Endothelial cell of umbilical vein (primary cell): Measurements from ENCODE around the gene CDH23. TPM values are rescaled to one million over a fixed set of nuclear protein-coding genes. Genes with fewer than 3 reads are reported as not detected.

Experiments
- BruUV-seq: library from RNA; stranded (reverse); fragments of 400-500 nt; replicated peaks from 2 replicates; lab custom pipeline; 2021; lab: Mats Ljungman, UMichigan
- CTCF ChIA-PET: fragments of 300-600, 350-600 bp; sonication (Branson Sonifier 250); formaldehyde crosslinking; loops from one replicate; lab custom pipeline; 2021; ENCODE audit warnings: antibody characterized with exemption, inconsistent platforms; lab: Charles Lee
- POLR2A ChIA-PET: fragments of 300-600, 350-600 bp; sonication (Branson Sonifier 250); formaldehyde crosslinking; loops from one replicate; lab custom pipeline; 2021; ENCODE audit warnings: antibody characterized with exemption, inconsistent platforms; lab: Charles Lee
- DNase-seq: peaks from one replicate; pipeline ENCODE4 v3.0.0-alpha.2; 2011; ENCODE audit warnings: low read depth, low spot score
- FAIRE-seq: peaks from 2 replicates; lab custom pipeline; 2011; peaks lifted over from hg19 to GRCh38; lab: Jason Lieb, UNC
- H2AFZ ChIP-seq: 2 replicates; pipeline ENCODE4 v1.6.0; 2012; ENCODE audit warnings: low read depth, low read length, control low read depth, inconsistent platforms
- H3K27ac ChIP-seq: 2 replicates; pipeline ENCODE4 v1.5.1; 2011; ENCODE audit warnings: low read depth, mild to moderate bottlenecking, control low read depth, low read length, moderate library complexity; ENCODE audit not compliant: insufficient read depth
- H3K27me3 ChIP-seq, 2 experiments: 2 replicates each; pipeline versions ENCODE4 v1.6.0 to v1.6.1; 2011; ENCODE audit warnings: low read length in 2 of 2, mixed read lengths in 1 of 2; ENCODE audit not compliant: control insufficient read depth in 2 of 2, insufficient read depth in 2 of 2
- H3K36me3 ChIP-seq, 2 experiments: 2 replicates in 1 of 2; 3 replicates in 1 of 2; pipeline ENCODE4 v1.5.1; 2011; ENCODE audit warnings: low read length in 2 of 2, mild to moderate bottlenecking in 1 of 2, moderate library complexity in 1 of 2; ENCODE audit not compliant: control insufficient read depth in 2 of 2, insufficient read depth in 2 of 2; ENCODE audit errors: extremely low read depth in 1 of 2
- H3K4me1 ChIP-seq: 3 replicates; pipeline ENCODE4 v1.5.1; 2011; ENCODE audit warnings: mild to moderate bottlenecking, low read length; ENCODE audit not compliant: control insufficient read depth, insufficient read depth; ENCODE audit errors: extremely low read depth
- H3K4me2 ChIP-seq: 2 replicates; pipeline ENCODE4 v1.6.1; 2011; ENCODE audit warnings: low read length, control low read depth, mixed read lengths; ENCODE audit not compliant: insufficient read depth
- H3K4me3 ChIP-seq, 3 experiments: fragments of 200-600 bp in 1 of 3; sonication (generic), shearing (Covaris generic) in 1 of 3; replicated peaks in 1 of 3; 2 replicates each; pipeline ENCODE4 v1.5.1; 2011 to 2016; ENCODE audit warnings: control low read depth in 3 of 3, low read length in 3 of 3, mild to moderate bottlenecking in 2 of 3, inconsistent platforms in 1 of 3, low read depth in 1 of 3, moderate library complexity in 1 of 3; ENCODE audit not compliant: insufficient read depth in 1 of 3
- H3K79me2 ChIP-seq: 2 replicates; pipeline ENCODE4 v1.6.0; 2012; ENCODE audit warnings: low read length, inconsistent platforms; ENCODE audit not compliant: control insufficient read depth, insufficient read depth
- H3K9ac ChIP-seq: replicated peaks from 2 replicates; pipeline ENCODE3; 2011; ENCODE audit warnings: low read length, control low read depth; ENCODE audit not compliant: insufficient read depth; ENCODE audit errors: extremely low read depth
- H3K9me1 ChIP-seq: replicated peaks from 3 replicates; pipeline ENCODE4 v1.6.0; 2011; ENCODE audit warnings: mild to moderate bottlenecking, low read length; ENCODE audit not compliant: control insufficient read depth, insufficient read depth; ENCODE audit errors: extremely low read depth
- H3K9me3 ChIP-seq: replicated peaks from 2 replicates; pipeline ENCODE4 v1.5.1; 2012; ENCODE audit warnings: low read length, inconsistent platforms; ENCODE audit not compliant: control insufficient read depth, insufficient read depth
- H4K20me1 ChIP-seq: replicated peaks from 2 replicates; pipeline ENCODE3; 2011; ENCODE audit warnings: mild to moderate bottlenecking, low read length; ENCODE audit not compliant: control insufficient read depth, insufficient read depth; ENCODE audit errors: extremely low read depth
- EZH2 ChIP-seq: IDR thresholded peaks from 2 replicates; pipeline ENCODE4 v1.6.1; 2012; ENCODE audit warnings: borderline replicate concordance, low read depth, mild to moderate bottlenecking, moderate library complexity, low read length, inconsistent platforms; ENCODE audit not compliant: severe bottlenecking
- FOS ChIP-seq: IDR thresholded peaks from 2 replicates; pipeline ENCODE4 v1.6.1; 2011; ENCODE audit warnings: mild to moderate bottlenecking, low read length, moderate library complexity, borderline replicate concordance; ENCODE audit not compliant: insufficient read depth
- GATA2 ChIP-seq: IDR thresholded peaks from 2 replicates; pipeline ENCODE4 v1.7.0; 2011; ENCODE audit warnings: low read depth, mild to moderate bottlenecking, moderate library complexity, mixed read lengths, low read length; ENCODE audit not compliant: insufficient read length, insufficient read depth
- JUN ChIP-seq: IDR thresholded peaks from 2 replicates; pipeline ENCODE4 v1.6.1; 2011; ENCODE audit warnings: borderline replicate concordance, low read depth; ENCODE audit not compliant: insufficient read length, insufficient read depth
- MYC ChIP-seq: IDR thresholded peaks from one replicate; pipeline ENCODE4 v1.6.1; 2011; ENCODE audit warnings: mild to moderate bottlenecking, low read depth, low read length
- POLR2A ChIP-seq: IDR thresholded peaks from 2 replicates; pipeline ENCODE4 v1.6.1; 2012; ENCODE audit warnings: low read depth, mild to moderate bottlenecking, control low read depth, low read length
- POLR2AphosphoS5 ChIP-seq: IDR thresholded peaks from 2 replicates; pipeline ENCODE4 v1.6.1; 2012; ENCODE audit warnings: low read depth, mild to moderate bottlenecking, control low read depth, low read length, moderate library complexity; ENCODE audit not compliant: insufficient read depth
- dilution Hi-C: fragments of 300-500 bp; cut with MboI; formaldehyde crosslinking; loops from one replicate; pipeline ENCODE4 v1.15.0; 2019; ENCODE audit warnings: low sequenced_read_pairs; ENCODE audit not compliant: extremely low pct_ligation_motif_present
- intact Hi-C: fragments of 100-400 bp; cut with micrococcal nuclease; formaldehyde crosslinking; loops from one replicate; pipeline ENCODE4 v1.10.0; 2022
- polyA plus RNA-seq, 4 experiments: library from polyadenylated mRNA; depleted of rRNA in 3 of 4; stranded (reverse) in 3 of 4; unstranded in 1 of 4; fragments of >200 nt; gene quantifications; 2 replicates each; pipeline versions ENCODE4 v1.2.1 to v1.2.3, GENCODE V29; 2011 to 2012; ENCODE audit warnings: missing spikeins in 1 of 4
- total RNA-seq: library from RNA; stranded (reverse); gene quantifications from 2 replicates; pipeline ENCODE4 v1.2.3, GENCODE V29; 2021
- TF ChIP-seq, protein P1 (sequence below): IDR thresholded peaks from 2 replicates; pipeline ENCODE4 v1.6.1; 2011; ENCODE audit not compliant: insufficient read depth, insufficient read length
- TF ChIP-seq, protein P2 (sequence below), 2 donors: IDR thresholded peaks; 1 replicate in 1 of 2; 2 replicates in 1 of 2; pipeline ENCODE4 v1.5.1; 2011; ENCODE audit warnings: low read length in 2 of 2, mild to moderate bottlenecking in 2 of 2, moderate library complexity in 2 of 2, control low read depth in 1 of 2, inconsistent platforms in 1 of 2, low read depth in 1 of 2; ENCODE audit not compliant: insufficient read depth in 1 of 2; ENCODE audit errors: extremely low read depth in 1 of 2

Gene CDH23
- total and polyA plus RNA-seq, 2 donors (not counting 3 experiments of a cell fraction or from before 2014, with no cell fraction given), result not detected

DNA sequence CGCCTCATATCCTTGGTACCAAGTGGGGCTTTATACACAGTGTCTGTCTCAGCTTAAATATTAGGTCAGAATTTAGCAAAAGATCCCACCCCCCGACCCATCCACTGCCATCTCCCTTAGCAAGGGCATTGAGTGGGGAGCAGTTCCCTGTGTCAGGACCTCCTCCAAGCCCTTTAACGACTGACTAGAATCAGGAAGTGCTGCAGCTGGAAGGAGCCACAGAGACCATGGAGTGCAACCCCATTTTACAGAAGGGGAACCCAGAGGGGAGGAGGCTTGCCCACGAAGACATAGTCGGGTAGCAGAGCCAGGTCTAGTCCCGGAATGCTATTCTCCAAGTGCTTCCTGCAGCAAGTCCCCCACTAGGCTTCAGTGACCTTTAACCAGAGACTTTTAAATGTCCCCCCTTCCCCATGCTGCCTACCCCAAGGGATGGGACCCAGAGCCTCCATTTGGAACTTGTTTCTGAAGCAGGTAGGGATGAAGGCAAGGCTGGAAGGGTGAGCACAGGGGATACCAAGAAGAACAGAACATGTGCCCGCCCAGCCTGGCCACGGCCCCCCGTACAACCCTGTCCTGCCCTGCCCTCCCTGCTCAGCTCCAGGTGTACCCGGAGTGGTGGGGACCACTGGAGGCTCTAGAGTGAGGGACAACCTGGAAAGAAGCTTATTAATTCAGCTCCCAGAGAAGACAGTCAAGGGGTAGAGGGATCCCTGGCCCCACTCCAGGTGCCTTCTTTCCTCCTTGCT is 281.5 kb downstream of the CDH23 start:
- no peak for FAIRE-seq
- H3K9me1 ChIP-seq, result no peaks in the 10 kb centered on the region
- dilution Hi-C loops (no loop called here), intact Hi-C loops (no loop called here)
- H2AFZ ChIP-seq, result no peak overlapping the region
- H3K27me3 ChIP-seq, result peaks cover 3 to 7% of the 10 kb centered on the region in 2 experiments
- no peak overlapping the region for H3K4me3 ChIP-seq
- H4K20me1 ChIP-seq, result no peaks in the 10 kb centered on the region
- BruUV-seq, result no TSS peak
- H3K27ac ChIP-seq, result no peak overlapping the region
- H3K9ac ChIP-seq, result no peak overlapping the region
- no peaks in the 10 kb centered on the region for H3K36me3 ChIP-seq
- ChIA-PET CTCF (interaction anchor here (1.0 to 1.8 kb wide), 4 partner anchors 13 to 30 kb away, joined by 3 to 5 read pairs (median 3); no protein-coding TSS in a partner anchor), POLR2A (no interaction called here)
- H3K4me2 ChIP-seq, result no peak overlapping the region
- H3K79me2 ChIP-seq, result no peaks in the 10 kb centered on the region
- TF ChIP-seq EZH2 (no peak), POLR2A (no peak), JUN (no peak), POLR2AphosphoS5 (no peak), GATA2 (no peak), MYC (no peak), FOS (no peak)
- TF ChIP-seq, protein P1, sequence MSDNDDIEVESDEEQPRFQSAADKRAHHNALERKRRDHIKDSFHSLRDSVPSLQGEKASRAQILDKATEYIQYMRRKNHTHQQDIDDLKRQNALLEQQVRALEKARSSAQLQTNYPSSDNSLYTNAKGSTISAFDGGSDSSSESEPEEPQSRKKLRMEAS, result no peak
- TF ChIP-seq, protein P2, sequence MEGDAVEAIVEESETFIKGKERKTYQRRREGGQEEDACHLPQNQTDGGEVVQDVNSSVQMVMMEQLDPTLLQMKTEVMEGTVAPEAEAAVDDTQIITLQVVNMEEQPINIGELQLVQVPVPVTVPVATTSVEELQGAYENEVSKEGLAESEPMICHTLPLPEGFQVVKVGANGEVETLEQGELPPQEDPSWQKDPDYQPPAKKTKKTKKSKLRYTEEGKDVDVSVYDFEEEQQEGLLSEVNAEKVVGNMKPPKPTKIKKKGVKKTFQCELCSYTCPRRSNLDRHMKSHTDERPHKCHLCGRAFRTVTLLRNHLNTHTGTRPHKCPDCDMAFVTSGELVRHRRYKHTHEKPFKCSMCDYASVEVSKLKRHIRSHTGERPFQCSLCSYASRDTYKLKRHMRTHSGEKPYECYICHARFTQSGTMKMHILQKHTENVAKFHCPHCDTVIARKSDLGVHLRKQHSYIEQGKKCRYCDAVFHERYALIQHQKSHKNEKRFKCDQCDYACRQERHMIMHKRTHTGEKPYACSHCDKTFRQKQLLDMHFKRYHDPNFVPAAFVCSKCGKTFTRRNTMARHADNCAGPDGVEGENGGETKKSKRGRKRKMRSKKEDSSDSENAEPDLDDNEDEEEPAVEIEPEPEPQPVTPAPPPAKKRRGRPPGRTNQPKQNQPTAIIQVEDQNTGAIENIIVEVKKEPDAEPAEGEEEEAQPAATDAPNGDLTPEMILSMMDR (IDR thresholded peaks at IDR 0.05; ENCODE audit: extremely low read depth in 1 of 2, insufficient read depth in 1 of 2, low read depth in 1 of 2, low read length in 2 of 2), result no peak
- no peak for DNase-seq
- no peaks in the 10 kb centered on the region for H3K4me1 ChIP-seq
- H3K9me3 ChIP-seq, result no peaks in the 10 kb centered on the region
